ENCODE results near the gene ATAD3B.
"Not testable (repeated sequence)": the region's sequence is repeated elsewhere in the genome, so short reads cannot be mapped to it uniquely, and the experiment has no call there.

The ATAD3B gene

DNA sequence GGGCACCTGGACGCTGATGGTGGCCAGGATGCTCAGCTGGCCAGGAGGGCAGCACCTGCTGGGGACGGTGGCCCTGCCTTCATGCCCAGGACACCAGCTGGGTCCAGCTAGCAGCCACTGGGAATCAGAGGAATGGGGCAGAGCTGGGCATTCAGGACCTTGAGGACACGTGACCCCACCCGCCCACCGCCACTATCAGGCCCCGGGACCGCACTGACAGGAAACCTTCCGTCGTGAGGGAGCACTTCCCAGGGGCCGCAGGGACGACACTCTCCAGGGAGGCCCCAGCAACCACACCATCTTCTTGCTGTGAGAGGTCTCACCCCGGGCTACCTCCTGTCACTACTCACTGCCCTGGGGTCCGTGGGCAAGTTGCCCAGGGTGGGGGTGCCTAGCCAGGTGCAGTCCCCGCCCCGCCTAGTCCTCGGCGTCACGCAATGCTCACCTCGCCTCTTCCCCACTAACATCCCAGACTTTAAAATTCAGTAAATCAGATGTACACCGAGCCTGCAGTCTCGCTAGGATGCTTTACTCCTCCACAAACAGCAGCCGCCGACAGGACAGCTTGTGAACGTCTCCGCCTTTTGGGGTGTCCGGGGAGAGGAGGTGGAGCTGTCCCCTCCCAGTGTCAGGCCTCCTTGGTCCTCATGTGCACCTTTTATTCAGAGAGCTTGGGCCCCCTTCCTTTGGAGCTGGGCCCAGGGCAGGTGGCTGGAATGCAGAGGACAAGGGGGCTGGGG, 31.1 kb upstream of the ATAD3B start:
- Histone ChIP-seq H3K9me2 (ENCODE audit: low read depth, low read length) (no peaks in the 10 kb centered on the region), H3K9ac (ENCODE audit: low read length) (no peak overlapping the region), H3K4me2 (ENCODE audit: low read length) (no peak overlapping the region), H3K27me3 (ENCODE audit: insufficient read depth, low read length) (no peaks in the 10 kb centered on the region; the same call in 1 of the 2 replicates), H3K4me3 (ENCODE audit: low read depth, low read length, poor library complexity, severe bottlenecking) (no peak overlapping the region), H3K79me2 (ENCODE audit: insufficient read depth, low read length) (no peaks in the 10 kb centered on the region), H3F3A (ENCODE audit: insufficient read depth, low read length) (no peaks in the 10 kb centered on the region), H3K4me1 (ENCODE audit: insufficient read depth, low read length, severe bottlenecking) (no peaks in the 10 kb centered on the region), H4K20me1 (ENCODE audit: insufficient read depth, low read length) (no peaks in the 10 kb centered on the region), H3K9me3 (ENCODE audit: low read length) (no peaks in the 10 kb centered on the region), H3K27ac (ENCODE audit: low read depth, low read length, poor library complexity, severe bottlenecking) (no peak overlapping the region), H3K36me3 (ENCODE audit: insufficient read depth, low read length) (no peaks in the 10 kb centered on the region), H2AFZ (ENCODE audit: low read length) (no peak overlapping the region)
- TF ChIP-seq CTCF (IDR thresholded peaks at IDR 0.05; ENCODE audit: low read length), result no peak
- TF ChIP-seq EZH2 (IDR thresholded peaks at IDR 0.05; ENCODE audit: borderline replicate concordance, low read length), result no peak

DNA sequence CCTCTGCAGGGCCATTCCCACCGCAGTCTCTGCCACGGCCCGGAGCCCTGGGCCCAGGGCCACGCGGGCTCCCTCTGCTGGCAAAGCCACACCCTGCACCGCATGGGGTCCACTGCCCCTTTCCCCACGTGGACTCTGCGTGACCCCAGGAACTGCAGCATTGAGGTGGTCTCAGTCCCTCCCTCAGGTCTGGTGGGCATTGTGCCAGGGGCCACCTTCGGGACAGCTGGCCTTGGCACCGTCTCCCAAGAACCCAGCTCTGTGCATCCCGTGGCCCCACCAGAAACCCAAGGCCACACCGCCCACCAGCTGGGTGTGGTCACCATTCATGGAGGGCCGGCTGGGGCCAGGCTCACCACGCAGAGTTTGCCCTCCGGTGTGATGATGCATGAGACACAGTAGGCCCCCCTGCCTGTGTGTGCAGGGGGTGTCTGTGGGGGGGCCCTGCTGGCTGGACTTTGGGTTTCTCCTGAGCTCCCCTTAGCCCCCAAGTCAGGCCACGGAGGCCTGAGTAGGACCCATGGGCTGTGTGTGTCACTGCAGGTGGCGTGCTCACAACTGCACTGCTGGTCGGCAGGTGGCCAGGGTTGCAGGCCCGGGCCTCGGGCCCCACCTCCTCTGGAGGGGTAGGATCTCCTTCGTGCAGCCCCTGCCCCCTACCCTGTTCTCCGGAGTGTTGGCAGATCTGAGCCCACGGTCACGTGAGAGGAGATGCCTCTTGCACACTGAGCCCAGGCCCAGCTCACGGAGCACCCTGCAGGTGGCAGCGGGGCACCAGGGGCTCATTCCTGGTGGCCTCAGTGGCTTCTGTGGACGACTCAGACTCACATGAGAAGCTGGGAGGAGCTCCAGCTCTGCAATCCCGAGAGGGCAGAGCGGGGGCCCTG, 30.3 kb upstream of the ATAD3B start:
- Histone ChIP-seq H3K36me3 (ENCODE audit: insufficient read depth, low read length) (no peaks in the 10 kb centered on the region), H2AFZ (ENCODE audit: low read length) (no peak overlapping the region), H3K9me2 (ENCODE audit: low read depth, low read length) (no peaks in the 10 kb centered on the region), H3K4me3 (ENCODE audit: low read depth, low read length, poor library complexity, severe bottlenecking) (no peak overlapping the region), H3K27ac (ENCODE audit: low read depth, low read length, poor library complexity, severe bottlenecking) (no peak overlapping the region), H3K4me2 (ENCODE audit: low read length) (no peak overlapping the region), H3K9ac (ENCODE audit: low read length) (no peak overlapping the region), H3K27me3 (ENCODE audit: insufficient read depth, low read length) (no peaks in the 10 kb centered on the region; the same call in 1 of the 2 replicates), H3K79me2 (ENCODE audit: insufficient read depth, low read length) (no peaks in the 10 kb centered on the region), H3K9me3 (ENCODE audit: low read length) (no peaks in the 10 kb centered on the region), H3F3A (ENCODE audit: insufficient read depth, low read length) (no peaks in the 10 kb centered on the region), H3K4me1 (ENCODE audit: insufficient read depth, low read length, severe bottlenecking) (no peaks in the 10 kb centered on the region), H4K20me1 (ENCODE audit: insufficient read depth, low read length) (no peaks in the 10 kb centered on the region)
- TF ChIP-seq EZH2 (IDR thresholded peaks at IDR 0.05; ENCODE audit: borderline replicate concordance, low read length) (no peak), CTCF (IDR thresholded peaks at IDR 0.05; ENCODE audit: low read length) (peak; percentile 78)

- no peaks in the 10 kb centered on the region for H4K20me1 ChIP-seq (ENCODE audit: insufficient read depth, low read length)
- no peak for TF ChIP-seq CTCF (IDR thresholded peaks at IDR 0.05; ENCODE audit: low read length)
- TF ChIP-seq EZH2 (IDR thresholded peaks at IDR 0.05; ENCODE audit: borderline replicate concordance, low read length), result no peak
- H3F3A ChIP-seq (ENCODE audit: insufficient read depth, low read length), result no peaks in the 10 kb centered on the region
- H3K9me2 ChIP-seq (ENCODE audit: low read depth, low read length), result no peaks in the 10 kb centered on the region
- no peak overlapping the region for H3K4me2 ChIP-seq (ENCODE audit: low read length)
- H3K4me1 ChIP-seq (ENCODE audit: insufficient read depth, low read length, severe bottlenecking), result no peaks in the 10 kb centered on the region
- no peaks in the 10 kb centered on the region for H3K36me3 ChIP-seq (ENCODE audit: insufficient read depth, low read length)
- no peaks in the 10 kb centered on the region; the same call in 1 of the 2 replicates for H3K27me3 ChIP-seq (ENCODE audit: insufficient read depth, low read length)
- H3K9me3 ChIP-seq (ENCODE audit: low read length), result no peaks in the 10 kb centered on the region
- no peak overlapping the region for H3K4me3 ChIP-seq (ENCODE audit: low read depth, low read length, poor library complexity, severe bottlenecking)
- H3K79me2 ChIP-seq (ENCODE audit: insufficient read depth, low read length), result no peaks in the 10 kb centered on the region
- no peak overlapping the region for H3K9ac ChIP-seq (ENCODE audit: low read length)
- no peak overlapping the region for H2AFZ ChIP-seq (ENCODE audit: low read length)
- no peak overlapping the region for H3K27ac ChIP-seq (ENCODE audit: low read depth, low read length, poor library complexity, severe bottlenecking)
Measured at GRCh38 chr1:1442069-1442770, 29.3 kb upstream of the ATAD3B start.

GRCh38 chr1:1446631-1447030, 24.9 kb upstream of the ATAD3B start:
- not testable (repeated sequence) for H3K9me2 ChIP-seq (ENCODE audit: low read depth, low read length); H3K4me3 ChIP-seq (ENCODE audit: low read depth, low read length, poor library complexity, severe bottlenecking); H3K9ac ChIP-seq (ENCODE audit: low read length); H3K4me2 ChIP-seq (ENCODE audit: low read length); H3K79me2 ChIP-seq (ENCODE audit: insufficient read depth, low read length); H3K27ac ChIP-seq (ENCODE audit: low read depth, low read length, poor library complexity, severe bottlenecking); H3F3A ChIP-seq (ENCODE audit: insufficient read depth, low read length); H3K9me3 ChIP-seq (ENCODE audit: low read length); H3K27me3 ChIP-seq (ENCODE audit: insufficient read depth, low read length); H3K4me1 ChIP-seq (ENCODE audit: insufficient read depth, low read length, severe bottlenecking); H3K36me3 ChIP-seq (ENCODE audit: insufficient read depth, low read length); H4K20me1 ChIP-seq (ENCODE audit: insufficient read depth, low read length); H2AFZ ChIP-seq (ENCODE audit: low read length)

All from OCI-LY1 (cell line).